SHP77 treated with DMSO at 0.1 percent for 48 hours (cell line): ENCODE measurements around the gene TTC9C.
A peak's percentile ranks its signal among the peaks of the same experiment; 100 is the strongest.
"Not testable (repeated sequence)": the region's sequence is repeated elsewhere in the genome, so short reads cannot be mapped to it uniquely, and the experiment has no call there.

Experiments used
- DNase-seq: peaks from one replicate; lab custom pipeline; 2025; lab: John Stamatoyannopoulos, UW

The TTC9C gene

DNA sequence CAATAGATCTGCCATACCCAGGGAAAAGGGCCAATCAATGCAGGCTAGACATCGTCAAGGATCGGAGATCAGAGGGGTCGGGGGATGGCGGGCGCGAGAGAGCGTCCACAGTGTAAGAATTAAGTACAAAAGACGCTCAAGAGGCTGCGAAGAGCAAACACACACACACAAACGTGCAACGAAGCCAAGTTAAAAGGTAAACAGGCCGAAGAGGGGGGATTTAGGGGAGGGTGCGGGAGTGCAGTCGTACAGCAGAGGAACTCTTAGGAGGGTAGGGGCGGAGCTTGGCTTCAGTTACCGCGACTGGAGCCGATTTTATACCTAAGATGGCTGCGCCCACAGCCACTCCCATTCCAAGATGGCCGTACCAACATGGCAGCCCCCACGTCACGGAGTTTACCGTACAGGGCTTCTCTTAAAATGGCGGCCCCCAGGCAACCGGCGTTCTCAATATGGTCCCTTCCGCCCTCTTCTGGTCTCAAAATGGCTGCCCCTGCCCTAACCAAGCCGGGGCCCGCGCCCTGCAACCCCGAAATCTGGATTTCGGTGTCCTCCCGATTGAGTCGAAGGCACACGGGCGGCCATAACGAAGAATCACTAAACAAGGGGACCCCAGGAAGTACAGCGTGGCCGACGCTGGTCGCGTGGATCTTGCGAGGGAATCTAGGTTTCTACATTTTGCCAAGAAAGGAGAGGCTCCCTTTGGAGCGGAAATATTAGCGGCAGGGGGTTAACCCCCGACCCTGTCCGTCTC lies 18.9 kb upstream of the TTC9C start:
- peak; percentile 92 for DNase-seq

DNA sequence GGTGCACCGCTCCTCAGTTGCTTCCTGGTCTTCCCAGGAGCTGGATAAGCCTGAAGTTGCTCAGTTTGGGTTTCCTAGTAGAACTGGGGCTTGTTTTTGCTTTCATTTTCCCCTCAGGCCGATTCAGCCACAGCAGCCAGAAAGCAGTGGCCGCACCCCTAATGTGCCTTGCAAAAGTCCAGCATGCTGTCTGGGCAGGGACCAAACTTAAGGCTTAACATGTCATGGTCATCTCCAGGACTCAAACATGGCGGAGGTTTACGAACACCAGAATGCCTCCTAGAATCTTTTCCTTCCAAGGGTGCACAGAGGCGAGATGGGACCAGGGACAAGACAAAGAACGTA lies 18.3 kb upstream of the TTC9C start:
- DNase-seq: no peak

DNA sequence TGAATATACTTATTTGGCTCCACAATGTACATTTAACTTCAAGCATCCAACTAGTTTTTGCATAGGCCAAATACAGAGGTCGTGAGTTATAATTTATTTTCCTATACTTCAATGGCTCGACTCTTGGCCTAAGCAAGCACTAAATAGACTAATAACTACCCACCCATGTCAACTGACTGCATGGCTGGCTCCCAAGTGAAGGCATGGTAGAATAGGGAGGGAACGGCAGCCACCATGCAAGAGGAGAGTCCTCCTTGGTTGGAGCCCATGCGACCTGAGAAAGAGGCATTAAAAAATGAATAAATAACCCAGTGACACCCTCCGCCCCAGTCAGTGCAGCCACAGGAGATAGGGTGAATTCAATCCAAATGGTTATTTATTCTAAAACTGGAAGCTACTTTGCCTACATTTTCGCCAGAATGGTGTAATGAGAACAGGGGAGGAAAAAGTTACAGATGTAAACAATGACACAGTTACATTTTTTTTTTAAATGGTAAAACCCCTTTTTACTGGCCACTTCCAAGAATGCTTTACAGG lies 15.9 kb upstream of the TTC9C start:
- DNase-seq: no peak

DNA sequence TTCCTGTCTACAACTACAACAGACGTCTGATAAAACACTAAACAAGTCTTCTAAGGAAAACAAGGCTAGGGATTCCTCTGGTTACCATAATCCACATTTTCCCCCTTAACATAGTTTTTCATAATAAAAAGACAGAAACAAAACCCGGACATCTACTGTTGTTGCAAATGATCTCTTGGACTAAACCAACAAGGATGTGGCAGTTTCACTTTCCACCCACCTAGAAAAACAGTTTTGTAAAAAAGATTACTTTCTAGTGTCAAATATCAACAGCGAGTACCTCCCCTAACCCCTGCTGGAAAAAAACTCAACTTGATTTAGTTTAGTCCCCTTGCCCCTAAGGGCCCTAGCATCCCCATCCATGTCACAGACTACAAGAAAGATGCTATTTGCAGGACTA lies 15.4 kb upstream of the TTC9C start:
- no peak for DNase-seq

GRCh38 chr11:62713343-62713742 lies 14.9 kb upstream of the TTC9C start:
- DNase-seq: no peak

DNA sequence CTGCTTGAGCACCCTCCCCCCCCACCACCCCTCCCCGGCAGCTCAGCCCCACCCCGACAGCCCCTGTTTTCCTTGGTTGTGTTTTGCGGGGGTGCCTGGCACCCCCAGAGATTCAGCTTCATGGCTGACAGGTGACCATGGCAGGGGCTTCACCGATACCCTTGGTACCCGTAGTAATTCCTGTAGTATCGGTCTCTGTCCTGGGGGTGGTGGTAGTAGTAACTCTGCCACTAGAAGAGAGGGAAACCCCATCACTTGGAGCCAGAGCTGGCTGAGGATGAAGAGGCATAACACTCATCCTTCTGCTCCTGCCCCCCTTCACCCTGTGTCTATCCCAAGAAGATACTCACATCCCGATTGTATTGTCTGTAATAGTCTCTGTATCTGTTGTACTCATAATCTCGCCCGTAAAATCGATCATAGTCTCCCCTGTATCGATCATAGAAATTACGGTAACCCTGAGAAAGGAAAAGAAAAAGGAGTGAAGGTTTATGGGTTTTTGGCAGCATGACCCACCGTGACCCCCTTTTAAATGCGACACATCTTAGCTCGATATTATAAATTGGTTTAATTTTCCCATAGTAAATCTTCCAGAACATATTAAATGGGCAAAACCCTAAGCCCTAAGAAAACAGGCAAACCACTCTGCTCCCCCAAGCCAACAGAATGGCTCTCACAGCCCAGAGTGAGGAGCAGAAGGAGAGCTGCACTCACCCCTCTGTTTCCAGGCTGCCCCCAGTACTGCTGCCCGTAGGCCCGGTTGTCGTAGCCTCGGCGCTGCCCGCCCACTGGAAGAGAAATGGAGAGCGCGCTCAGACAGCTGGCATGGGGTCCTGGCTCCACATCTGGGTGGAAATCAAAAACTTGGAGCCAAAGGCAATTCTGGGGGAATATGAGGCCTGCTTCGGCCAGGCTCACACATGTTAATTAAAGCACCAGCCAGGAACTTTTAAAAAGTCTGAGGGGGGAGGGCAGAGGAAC lies 12.8 kb upstream of the TTC9C start:
- DNase-seq: no peak

GRCh38 chr11:62716206-62716605 lies 12.1 kb upstream of the TTC9C start:
- DNase-seq: no peak

GRCh38 chr11:62716816-62717215 lies 11.5 kb upstream of the TTC9C start:
- no peak for DNase-seq

GRCh38 chr11:62719302-62719978 lies 8.8 kb upstream of the TTC9C start:
- no peak for DNase-seq

GRCh38 chr11:62721994-62722393 lies 6.3 kb upstream of the TTC9C start:
- no peak for DNase-seq

GRCh38 chr11:62724171-62724570 lies 4.1 kb upstream of the TTC9C start:
- DNase-seq: no peak

GRCh38 chr11:62725646-62726045 lies 2.6 kb upstream of the TTC9C start:
- no peak for DNase-seq

- DNase-seq: no peak
Observed at GRCh38 chr11:62726156-62726914, 2.0 kb upstream of the TTC9C start.

GRCh38 chr11:62726915-62727164 lies 1.4 kb upstream of the TTC9C start:
- DNase-seq: no peak

GRCh38 chr11:62727165-62727871 lies 968 bp upstream of the TTC9C start, which contains the start of gene HNRNPUL2:
TSS of gene HNRNPUL2 (minus strand) at chr11:62727457. CDS start at chr11:62727156, 301 bp downstream.
- peak; percentile 97 for DNase-seq

GRCh38 chr11:62727872-62728170 lies 465 bp upstream of the TTC9C start:
- peak; percentile 92 for DNase-seq

DNA sequence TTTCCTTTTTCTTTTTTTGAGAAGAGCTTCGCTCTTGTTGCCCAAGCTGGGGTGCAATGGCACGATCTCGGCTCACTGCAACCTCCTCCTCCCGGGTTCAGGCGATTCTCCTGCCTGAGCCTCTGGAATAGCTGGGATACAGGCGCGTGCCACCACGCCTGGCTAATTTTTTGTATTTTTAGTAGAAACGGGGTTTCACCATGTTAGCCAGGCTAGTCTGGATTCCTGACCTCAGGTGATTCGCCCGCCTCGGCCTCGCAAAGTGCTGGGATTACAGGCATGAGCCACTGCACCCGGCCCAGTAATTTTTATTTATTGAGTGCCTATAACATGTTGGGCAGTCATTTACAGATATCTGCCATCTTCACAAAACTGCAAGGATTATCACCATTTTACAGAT lies 1.8 kb downstream of the TTC9C start:
- DNase-seq: not testable (repeated sequence)

GRCh38 chr11:62732830-62733229 lies 4.5 kb downstream of the TTC9C start:
- no peak for DNase-seq

DNA sequence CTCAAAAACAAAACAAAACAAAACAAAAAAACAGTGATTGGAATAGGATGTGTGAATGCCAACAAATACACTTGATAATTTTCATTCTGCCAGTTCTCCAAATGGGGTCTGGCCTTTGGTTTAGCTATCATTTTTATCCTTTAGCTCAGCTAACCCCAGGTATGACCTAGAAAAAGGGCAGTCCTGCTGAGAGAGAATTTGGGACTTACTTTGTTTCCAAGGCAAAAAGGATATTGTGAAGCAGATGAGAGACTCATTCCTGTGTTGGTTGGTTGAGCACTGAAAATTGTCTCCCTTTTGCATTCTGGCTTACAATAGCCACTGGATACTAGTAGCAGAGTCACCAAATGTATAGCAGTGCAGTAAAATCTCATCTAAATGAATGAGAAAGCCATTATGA lies 8.9 kb downstream of the TTC9C start:
- DNase-seq: no peak

DNA sequence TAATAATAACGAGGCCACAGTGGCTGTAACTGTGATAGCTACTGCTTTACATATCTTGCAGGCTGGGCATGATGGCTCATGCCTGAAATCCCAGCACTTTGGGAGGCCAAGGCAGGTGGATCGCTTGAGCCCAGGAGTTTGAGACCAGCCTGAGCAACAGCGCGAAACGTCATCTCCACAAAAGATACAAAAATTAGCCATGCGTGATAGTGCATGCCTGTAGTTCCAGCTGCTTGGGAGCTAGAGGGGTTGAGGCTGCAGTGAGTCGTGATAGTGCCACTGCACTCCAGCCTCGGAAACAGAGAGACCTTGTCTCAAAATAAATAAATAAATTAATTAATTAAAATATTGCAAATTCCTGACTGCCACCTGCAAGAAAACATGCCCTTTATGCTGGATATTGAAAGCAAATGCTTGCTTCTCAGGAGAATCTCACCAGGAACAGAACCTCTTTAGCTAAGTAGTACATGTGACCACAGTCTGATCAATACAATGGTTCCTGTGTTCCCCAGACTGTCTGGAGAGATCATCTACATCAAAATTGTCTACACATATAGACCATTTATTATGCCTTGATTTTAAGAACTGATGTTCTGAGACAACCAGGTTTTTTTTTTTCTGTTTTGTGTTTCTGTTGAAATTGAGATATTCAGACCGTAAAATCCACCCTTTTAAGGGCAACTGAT lies 19.3 kb downstream of the TTC9C start:
- no peak for DNase-seq

GRCh38 chr11:62749931-62750330 lies 21.6 kb downstream of the TTC9C start:
- not testable (repeated sequence) for DNase-seq
